ENCODE results near the gene DDX24. TPM values are rescaled to one million over a fixed set of nuclear protein-coding genes. Genes with fewer than 3 reads are reported as not detected.

The DDX24 gene
- total RNA-seq, 4 donors from 2014 or later = 182 to 252 (median 201) TPM

- Histone ChIP-seq H3K27me3 (no peaks in the 10 kb centered on the region), H3K4me3 (no peak overlapping the region), H3K27ac (no peak overlapping the region), H3K36me3 (no peaks in the 10 kb centered on the region), H3K9me3 (no peaks in the 10 kb centered on the region), H3K4me1 (peaks cover 0 to 1% (median under 1%) of the 10 kb centered on the region in 3 donors)
- 68 to 80% methylated on average over 10 of the region's 10 CpGs for WGBS, 2 donors (ENCODE audit: low coverage in 1 of 2)
- no peak for ATAC-seq
- TF ChIP-seq POLR2A (IDR thresholded peaks at IDR 0.05) (no peak), EP300 (IDR thresholded peaks at IDR 0.05) (no peak), POLR2AphosphoS5 (IDR thresholded peaks at IDR 0.05) (no peak)
- TF ChIP-seq, protein P1, sequence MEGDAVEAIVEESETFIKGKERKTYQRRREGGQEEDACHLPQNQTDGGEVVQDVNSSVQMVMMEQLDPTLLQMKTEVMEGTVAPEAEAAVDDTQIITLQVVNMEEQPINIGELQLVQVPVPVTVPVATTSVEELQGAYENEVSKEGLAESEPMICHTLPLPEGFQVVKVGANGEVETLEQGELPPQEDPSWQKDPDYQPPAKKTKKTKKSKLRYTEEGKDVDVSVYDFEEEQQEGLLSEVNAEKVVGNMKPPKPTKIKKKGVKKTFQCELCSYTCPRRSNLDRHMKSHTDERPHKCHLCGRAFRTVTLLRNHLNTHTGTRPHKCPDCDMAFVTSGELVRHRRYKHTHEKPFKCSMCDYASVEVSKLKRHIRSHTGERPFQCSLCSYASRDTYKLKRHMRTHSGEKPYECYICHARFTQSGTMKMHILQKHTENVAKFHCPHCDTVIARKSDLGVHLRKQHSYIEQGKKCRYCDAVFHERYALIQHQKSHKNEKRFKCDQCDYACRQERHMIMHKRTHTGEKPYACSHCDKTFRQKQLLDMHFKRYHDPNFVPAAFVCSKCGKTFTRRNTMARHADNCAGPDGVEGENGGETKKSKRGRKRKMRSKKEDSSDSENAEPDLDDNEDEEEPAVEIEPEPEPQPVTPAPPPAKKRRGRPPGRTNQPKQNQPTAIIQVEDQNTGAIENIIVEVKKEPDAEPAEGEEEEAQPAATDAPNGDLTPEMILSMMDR (IDR thresholded peaks at IDR 0.05) = no peak
These were observed 23.7 kb upstream of the DDX24 start for GRCh38 chr14:94104731-94105130.

- 13% methylated on average over 3 of the region's 7 CpGs; no CpG with 5 or more reads in 1 of the 2 donors for WGBS, 2 donors (ENCODE audit: low coverage in 1 of 2)
- no peak for ATAC-seq
- TF ChIP-seq POLR2A (IDR thresholded peaks at IDR 0.05) = no peak
- TF ChIP-seq, protein P1 (IDR thresholded peaks at IDR 0.05) = no peak
- H3K36me3 ChIP-seq = peaks cover 0 to 4% of the 10 kb centered on the region in 2 donors
- no peak overlapping the region for H3K4me3 ChIP-seq
- H3K27me3 ChIP-seq = no peaks in the 10 kb centered on the region
- no peak overlapping the region for H3K27ac ChIP-seq
- H3K4me1 ChIP-seq = no peaks in the 10 kb centered on the region
- no peaks in the 10 kb centered on the region for H3K9me3 ChIP-seq
These were observed 22.6 kb upstream of the DDX24 start for GRCh38 chr14:94103554-94104150.

- ATAC-seq = no peak
- H3K4me1 ChIP-seq = no peaks in the 10 kb centered on the region
- H3K9me3 ChIP-seq = no peaks in the 10 kb centered on the region
- no peak for TF ChIP-seq EP300 (IDR thresholded peaks at IDR 0.05)
- no peak for TF ChIP-seq POLR2AphosphoS5 (IDR thresholded peaks at IDR 0.05)
- TF ChIP-seq, protein P1 (IDR thresholded peaks at IDR 0.05) = no peak
- TF ChIP-seq POLR2A (IDR thresholded peaks at IDR 0.05) = no peak
- H3K27me3 ChIP-seq = no peaks in the 10 kb centered on the region
- no peak overlapping the region for H3K27ac ChIP-seq
- no peak overlapping the region for H3K4me3 ChIP-seq
- H3K36me3 ChIP-seq = peaks cover 0 to 11% of the 10 kb centered on the region in 2 donors
- 70 to 92% methylated on average over 4 of the region's 8 CpGs for WGBS, 2 donors (ENCODE audit: low coverage in 1 of 2)
These were observed 21.9 kb upstream of the DDX24 start for GRCh38 chr14:94102768-94103482.

- TF ChIP-seq POLR2AphosphoS5 (IDR thresholded peaks at IDR 0.05) = no peak
- TF ChIP-seq EP300 (IDR thresholded peaks at IDR 0.05) = no peak
- TF ChIP-seq POLR2A (IDR thresholded peaks at IDR 0.05) = no peak
- TF ChIP-seq, protein P1 (IDR thresholded peaks at IDR 0.05) = no peak
- peak; percentile 47 for ATAC-seq
- Histone ChIP-seq H3K36me3 (peaks cover 0 to 21% of the 10 kb centered on the region in 2 donors), H3K9me3 (no peaks in the 10 kb centered on the region), H3K4me3 (no peak overlapping the region), H3K27ac (no peak overlapping the region), H3K27me3 (no peaks in the 10 kb centered on the region), H3K4me1 (no peaks in the 10 kb centered on the region)
- 100% methylated on average over 1 to 2 of the region's 10 CpGs for WGBS, 2 donors (ENCODE audit: low coverage in 1 of 2)
These were observed 20.7 kb upstream of the DDX24 start for GRCh38 chr14:94101748-94102147.

GRCh38 chr14:94100847-94101246 lies 19.8 kb upstream of the DDX24 start:
- 56% methylated on average over 3 of the region's 4 CpGs; no CpG with 5 or more reads in 1 of the 2 donors for WGBS, 2 donors (ENCODE audit: low coverage in 1 of 2)

More at GRCh38 chr14:94100847-94101246, 19.8 kb upstream of the DDX24 start:
- no peak for TF ChIP-seq POLR2A (IDR thresholded peaks at IDR 0.05)
- TF ChIP-seq POLR2AphosphoS5 (IDR thresholded peaks at IDR 0.05) = no peak
- TF ChIP-seq EP300 (IDR thresholded peaks at IDR 0.05) = no peak
- TF ChIP-seq, protein P1 (IDR thresholded peaks at IDR 0.05) = no peak
- H3K36me3 ChIP-seq = peaks cover 0 to 21% of the 10 kb centered on the region in 2 donors
- H3K4me1 ChIP-seq = no peaks in the 10 kb centered on the region
- H3K27ac ChIP-seq = no peak overlapping the region
- ATAC-seq = peak; percentile 81
- H3K9me3 ChIP-seq = no peaks in the 10 kb centered on the region
- no peak overlapping the region for H3K4me3 ChIP-seq
- H3K27me3 ChIP-seq = no peaks in the 10 kb centered on the region

Measured in gastroesophageal sphincter (tissue), 4 donors.